ENCODE results near the gene GHRH.

DNA sequence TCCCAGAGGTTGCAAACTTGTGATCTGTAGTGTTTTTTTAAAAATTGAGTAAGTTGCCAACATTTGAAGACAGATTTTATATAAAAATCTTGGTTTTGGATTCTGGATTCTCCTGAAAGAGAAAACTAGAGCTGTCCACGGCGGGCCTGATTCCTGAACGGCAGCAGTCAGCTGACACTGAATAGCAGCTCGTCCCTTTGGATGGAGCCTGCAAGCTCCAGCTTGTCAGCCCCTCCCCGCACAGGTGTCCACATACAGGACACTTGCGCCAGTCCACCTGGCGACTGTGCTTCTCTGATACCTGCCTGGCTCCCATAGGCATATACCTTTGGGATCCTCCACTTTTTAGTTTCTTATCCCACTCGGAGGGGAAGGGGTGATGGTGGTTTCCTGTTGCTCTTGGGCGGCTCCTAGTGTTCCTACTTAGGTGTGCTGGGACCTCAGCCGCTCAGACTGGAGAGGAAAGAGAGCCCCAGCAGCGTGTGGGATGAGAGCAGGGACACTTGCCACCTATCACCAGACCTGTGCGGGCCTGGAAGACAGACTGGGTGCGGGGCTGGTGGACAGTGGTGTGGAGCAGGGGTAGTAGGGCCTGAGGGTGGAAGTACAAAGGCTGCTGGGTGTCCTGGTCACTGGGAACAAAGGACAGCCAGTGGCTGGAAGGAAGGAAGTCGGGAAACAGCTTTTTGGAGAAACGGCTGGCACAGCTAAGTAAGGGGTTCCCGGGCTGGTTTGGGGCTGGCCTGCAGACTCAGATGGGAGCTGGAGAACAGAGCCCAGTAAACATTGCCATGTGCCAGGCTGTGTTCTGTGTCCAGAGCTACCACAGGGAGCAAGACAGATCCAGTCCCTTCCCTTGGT is 18.3 kb downstream of the GHRH start:
- no peak for TF ChIP-seq POLR2A (IDR thresholded peaks at IDR 0.05)
- TF ChIP-seq, protein P1, sequence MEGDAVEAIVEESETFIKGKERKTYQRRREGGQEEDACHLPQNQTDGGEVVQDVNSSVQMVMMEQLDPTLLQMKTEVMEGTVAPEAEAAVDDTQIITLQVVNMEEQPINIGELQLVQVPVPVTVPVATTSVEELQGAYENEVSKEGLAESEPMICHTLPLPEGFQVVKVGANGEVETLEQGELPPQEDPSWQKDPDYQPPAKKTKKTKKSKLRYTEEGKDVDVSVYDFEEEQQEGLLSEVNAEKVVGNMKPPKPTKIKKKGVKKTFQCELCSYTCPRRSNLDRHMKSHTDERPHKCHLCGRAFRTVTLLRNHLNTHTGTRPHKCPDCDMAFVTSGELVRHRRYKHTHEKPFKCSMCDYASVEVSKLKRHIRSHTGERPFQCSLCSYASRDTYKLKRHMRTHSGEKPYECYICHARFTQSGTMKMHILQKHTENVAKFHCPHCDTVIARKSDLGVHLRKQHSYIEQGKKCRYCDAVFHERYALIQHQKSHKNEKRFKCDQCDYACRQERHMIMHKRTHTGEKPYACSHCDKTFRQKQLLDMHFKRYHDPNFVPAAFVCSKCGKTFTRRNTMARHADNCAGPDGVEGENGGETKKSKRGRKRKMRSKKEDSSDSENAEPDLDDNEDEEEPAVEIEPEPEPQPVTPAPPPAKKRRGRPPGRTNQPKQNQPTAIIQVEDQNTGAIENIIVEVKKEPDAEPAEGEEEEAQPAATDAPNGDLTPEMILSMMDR (IDR thresholded peaks at IDR 0.05), result no peak
